B cell (primary cell): ENCODE data around the gene WDR5.

Experiments
- CTCF ChIP-seq: fragments of 200-600 bp; IDR thresholded peaks from one replicate; pipeline ENCODE4 v1.8.0; 2022; ENCODE audit warnings: antibody characterized with exemption, mild to moderate bottlenecking
- EZH2 ChIP-seq: IDR thresholded peaks from 2 replicates; pipeline ENCODE4 v1.6.1; 2012; ENCODE audit warnings: borderline replicate concordance, low read depth, mild to moderate bottlenecking, moderate library complexity, low read length; ENCODE audit not compliant: insufficient read depth, poor library complexity, severe bottlenecking

GRCh38 chr9:134128727-134129679, 6.9 kb upstream of the WDR5 start:
- TF ChIP-seq CTCF: no peak
- no peak for TF ChIP-seq EZH2
